NCI-H82 treated with DMSO at 0.1 percent for 48 hours (cell line): ENCODE results near the gene IL31RA.
A peak's percentile ranks its signal among the peaks of the same experiment; 100 is the strongest.
"Not testable (repeated sequence)": the region's sequence is repeated elsewhere in the genome, so short reads cannot be mapped to it uniquely, and the experiment has no call there.

Experiments
- DNase-seq: peaks from one replicate; lab custom pipeline; 2025; ENCODE audit not compliant: unreplicated experiment; lab: John Stamatoyannopoulos, UW

IL31RA gene

GRCh38 chr5:55923865-55924500 lies 72.8 kb downstream of the IL31RA start:
- no peak for DNase-seq

DNA sequence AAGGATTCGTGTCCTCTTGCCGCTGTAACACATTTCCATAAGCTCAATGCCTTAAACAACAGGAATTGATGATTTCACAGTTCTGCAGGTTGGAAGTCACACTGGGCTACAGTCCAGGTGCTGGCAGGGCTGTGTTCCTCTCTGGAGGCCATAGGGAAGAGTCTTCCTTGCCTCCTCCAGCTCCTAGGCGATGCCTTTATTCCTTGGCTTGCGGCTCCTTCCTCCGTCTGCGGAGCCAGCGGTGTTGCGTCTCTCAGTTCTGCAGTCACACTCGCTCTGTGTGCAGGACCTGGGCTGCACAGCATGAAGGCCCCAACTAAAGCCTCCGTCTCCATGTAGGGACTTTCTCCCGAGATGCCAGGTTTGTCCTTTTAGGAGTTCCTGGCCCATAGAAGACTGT lies 73.6 kb downstream of the IL31RA start:
- no peak for DNase-seq

DNA sequence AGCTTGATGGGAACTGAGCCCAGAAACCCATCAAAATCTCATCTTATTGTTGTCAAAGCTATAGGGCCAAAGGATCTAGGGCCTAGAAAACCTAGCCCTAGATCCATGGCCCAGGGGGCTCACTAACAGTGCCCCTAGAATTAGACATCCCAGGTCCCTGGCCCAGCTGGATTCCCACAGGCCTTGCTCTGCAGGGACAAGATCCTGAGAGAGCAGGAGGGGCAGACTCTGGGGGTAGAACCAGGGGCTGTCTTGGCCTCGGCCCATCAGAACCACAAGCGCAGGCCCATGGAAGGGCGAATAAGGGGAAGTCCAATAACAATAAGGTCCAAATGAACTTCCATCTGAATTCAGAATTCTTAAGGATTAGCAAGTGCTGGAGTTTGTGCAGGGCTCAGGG lies 74.0 kb downstream of the IL31RA start:
- no peak for DNase-seq

GRCh38 chr5:55925712-55926111 lies 74.6 kb downstream of the IL31RA start:
- DNase-seq: no peak

GRCh38 chr5:55926476-55926875 lies 75.3 kb downstream of the IL31RA start:
- DNase-seq: no peak

GRCh38 chr5:55927861-55928655 lies 76.9 kb downstream of the IL31RA start:
- no peak for DNase-seq

GRCh38 chr5:55929020-55929799 lies 78.1 kb downstream of the IL31RA start:
- no peak for DNase-seq

DNA sequence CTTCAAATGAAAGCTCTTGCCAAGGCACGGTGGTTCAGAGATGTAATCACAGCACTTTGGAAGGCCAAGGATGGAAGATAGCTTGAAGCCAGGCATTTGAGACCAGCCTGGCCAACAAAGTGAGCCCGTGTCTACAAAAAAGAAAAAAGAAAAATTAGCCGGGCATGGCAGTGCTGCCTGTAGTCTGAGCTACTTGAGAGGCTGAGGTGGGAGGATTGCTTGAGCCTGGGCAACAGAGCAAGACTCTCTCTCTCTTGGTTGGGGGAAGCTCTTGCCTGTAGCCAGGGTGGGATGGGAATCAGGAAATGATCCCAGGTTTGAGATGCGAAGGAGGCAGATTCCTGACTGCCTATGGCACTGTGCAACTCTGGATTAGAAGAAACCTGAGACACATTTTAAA lies 81.5 kb downstream of the IL31RA start:
- DNase-seq: no peak

DNA sequence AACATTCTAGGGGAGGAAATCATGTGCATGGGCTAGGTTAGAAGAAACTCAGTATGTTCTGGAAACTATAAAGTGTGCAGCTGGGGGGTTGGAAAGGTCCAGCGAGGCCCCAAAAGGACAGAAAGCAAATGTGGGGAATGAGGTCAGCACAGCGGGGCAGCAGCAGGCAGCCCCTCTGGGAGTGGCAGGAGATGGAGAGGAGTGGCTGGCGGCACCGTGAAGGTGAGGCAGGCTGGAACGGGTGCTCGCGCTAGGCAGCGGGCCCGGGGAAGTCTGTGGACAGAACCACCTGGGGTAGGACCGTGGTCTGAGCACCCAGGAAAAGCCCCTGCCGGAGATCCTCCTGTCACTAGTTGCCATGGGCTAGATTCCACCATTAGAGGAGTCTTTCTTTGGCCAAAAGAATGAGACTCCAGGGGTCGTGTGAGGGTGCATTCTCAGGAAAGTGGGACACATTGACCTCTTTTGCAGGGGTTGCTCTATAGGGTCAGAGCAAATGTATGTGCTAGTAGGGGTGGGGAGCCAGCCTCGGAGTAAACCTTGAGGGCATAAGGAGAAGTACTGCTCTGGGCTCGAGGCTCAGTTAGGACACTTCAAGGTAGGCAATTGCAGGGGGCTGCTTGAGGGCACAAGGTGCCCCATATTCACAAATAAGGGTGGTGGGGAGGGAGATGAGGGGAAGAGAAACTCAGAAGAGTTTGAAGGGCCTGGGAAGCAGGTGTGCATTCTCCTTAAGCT lies 82.4 kb downstream of the IL31RA start:
- no peak for DNase-seq

DNA sequence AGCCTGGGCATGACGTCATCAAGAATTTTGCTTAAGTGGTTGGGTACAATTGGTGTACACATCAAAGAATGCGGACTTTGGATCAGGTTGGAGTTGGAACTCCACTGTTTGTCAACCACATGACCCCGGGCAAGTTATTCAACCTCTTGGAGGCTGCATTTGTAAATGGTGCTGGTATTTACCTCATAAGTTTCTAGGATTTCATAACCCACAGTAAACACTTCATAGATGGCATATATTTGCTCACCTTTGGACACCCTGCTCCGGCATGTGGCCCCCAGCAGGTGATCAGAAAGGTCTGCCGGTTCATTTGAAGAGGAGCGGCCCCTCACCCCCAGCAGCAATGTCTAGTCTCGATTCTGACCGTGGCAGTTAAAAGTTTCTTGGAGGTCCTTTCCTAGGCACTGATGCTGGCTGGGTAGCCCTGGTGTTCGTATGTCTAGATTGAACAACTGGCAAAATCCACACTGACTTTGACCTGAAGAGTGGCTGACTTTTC lies 83.0 kb downstream of the IL31RA start:
- DNase-seq: no peak

DNA sequence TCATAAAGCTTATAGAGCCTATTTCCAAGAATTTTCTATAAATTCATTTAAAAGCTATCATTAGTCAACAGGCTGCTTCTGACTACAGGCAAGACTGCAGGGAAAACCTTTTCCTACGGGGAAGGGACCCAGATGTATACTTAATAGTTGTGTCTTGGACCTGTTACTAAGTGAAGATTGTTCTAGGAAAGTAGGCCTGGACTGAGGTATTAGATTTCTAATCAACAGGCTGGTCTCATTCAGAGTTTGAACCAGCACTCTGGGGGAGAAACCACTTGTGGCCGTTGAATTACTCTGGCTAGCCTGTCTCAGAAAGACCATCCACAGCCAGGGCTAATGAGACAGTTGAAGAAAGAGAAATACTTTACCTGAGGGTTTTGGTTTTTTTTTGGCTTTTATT lies 83.6 kb downstream of the IL31RA start:
- DNase-seq: no peak

GRCh38 chr5:55935371-55935770 lies 84.2 kb downstream of the IL31RA start:
- DNase-seq: no peak

DNA sequence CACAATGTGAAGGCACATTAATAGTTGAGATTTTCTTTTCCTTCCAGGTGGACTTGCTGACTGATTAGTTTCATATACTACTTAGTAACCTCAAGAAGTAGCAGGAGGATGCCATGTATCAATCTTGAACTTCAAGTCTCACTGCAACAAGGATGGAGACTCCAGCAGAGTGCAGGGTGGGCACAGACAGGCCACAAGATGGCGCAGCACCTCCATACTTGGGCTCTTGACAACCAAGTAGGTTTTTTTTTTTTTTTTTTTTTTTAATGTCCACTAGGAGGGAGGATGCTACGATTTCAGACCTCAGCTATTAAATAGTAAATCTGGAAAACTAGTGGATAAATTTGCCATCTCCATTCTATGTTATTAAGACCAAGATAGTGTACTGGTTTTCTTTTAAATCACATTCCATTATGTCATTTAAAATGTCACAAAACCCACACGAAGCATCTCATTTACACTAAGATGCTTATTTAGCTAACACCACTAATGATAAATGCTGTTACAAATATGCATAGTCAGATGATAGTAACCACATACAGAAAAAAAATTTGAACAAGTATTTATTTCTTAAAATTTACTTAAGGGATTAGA lies 85.0 kb downstream of the IL31RA start:
- DNase-seq: peak; percentile 1

DNA sequence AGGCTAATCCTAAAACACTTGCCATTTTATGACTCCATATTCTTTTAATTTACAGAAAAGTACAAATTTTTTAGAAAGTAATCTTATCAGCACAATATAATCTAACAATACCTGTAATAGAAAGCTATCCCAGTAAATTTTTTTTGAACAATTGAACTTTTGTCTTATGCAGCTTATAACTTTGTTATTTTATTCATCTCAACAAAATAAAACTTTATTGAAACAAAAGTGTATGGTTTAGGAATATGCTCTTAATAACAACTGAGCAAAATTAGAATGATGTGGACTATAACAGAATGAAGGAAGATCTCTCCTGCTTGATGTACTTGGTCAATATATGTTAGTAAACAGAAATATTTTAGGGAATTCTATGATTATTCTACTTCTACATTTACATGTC lies 86.4 kb downstream of the IL31RA start:
- not testable (repeated sequence) for DNase-seq

DNA sequence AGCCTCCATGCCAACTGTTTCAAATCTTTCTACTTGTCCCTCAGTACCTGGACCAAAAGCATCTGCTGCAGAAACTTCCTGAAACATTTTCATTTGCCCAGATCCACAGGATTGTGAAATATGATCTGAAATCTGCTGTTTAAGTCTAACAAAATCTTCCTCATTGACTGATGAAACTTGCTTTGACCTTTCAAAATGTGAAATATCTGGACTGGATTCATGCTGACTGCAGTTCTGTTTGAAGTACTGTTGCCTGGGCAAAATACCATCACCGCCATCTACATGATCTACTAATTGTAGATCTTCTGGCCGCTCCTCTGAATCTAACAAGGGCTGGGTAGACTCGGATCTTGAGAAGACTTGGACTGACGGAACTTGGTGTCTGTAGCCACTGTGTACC lies 90.0 kb downstream of the IL31RA start:
- not testable (repeated sequence) for DNase-seq

DNA sequence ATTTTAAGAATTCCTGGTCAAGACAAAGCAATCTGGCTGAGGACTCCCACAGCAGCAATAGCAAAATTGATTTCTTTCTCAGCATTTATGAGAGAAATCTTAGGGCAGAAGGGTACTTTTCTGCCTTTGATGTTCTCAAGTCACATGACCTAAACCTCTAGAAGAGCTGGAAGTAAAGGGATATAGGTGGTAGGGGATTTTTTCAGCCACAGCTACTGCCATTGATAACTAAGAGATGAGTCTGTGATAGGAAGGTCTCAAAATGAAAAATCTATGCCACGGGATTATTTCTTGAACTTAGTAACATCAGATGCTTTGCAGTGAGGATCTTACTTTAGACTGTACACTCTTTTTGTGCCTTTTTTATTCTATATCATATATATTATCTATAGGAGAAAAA lies 108.1 kb downstream of the IL31RA start:
- no peak for DNase-seq

DNA sequence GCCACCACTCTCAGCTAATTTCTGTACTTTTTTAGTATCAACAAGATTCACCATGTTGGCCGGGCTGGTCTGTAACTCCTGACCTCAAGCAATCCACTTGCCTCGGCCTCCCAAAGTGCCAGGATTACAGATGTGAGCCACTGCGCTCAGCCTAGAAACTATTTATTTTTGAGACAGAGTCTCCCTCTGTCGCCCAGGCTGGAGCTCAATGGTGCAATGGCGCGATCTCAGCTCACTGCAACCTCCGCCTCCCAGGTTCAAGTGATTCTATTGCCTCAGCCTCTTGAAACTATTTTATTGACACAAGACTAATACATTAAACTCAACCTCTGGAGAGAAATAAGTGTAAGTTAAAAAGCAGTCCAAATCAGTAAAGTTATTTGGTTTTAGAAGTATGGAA lies 109.6 kb downstream of the IL31RA start:
- no peak for DNase-seq

DNA sequence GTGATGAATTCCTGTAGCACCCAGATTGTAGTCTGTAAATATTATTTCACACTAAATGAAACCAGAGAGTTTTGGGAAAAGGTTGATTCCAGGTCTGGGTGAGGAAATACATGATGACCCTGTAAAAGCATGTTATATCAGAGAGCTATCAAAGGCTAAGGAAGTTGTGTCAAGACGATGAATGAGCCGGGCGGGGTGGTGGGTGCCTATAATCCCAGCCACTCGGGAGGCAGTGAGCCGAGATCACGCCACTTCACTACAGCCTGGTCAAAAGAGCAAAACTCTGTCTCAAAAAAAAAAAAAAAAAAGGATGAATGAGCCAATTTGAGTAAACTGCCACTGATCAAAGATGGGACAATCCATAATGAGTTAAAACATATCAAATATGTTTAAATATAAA lies 114.4 kb downstream of the IL31RA start:
- DNase-seq: no peak

- DNase-seq: no peak
Observed at GRCh38 chr5:55966284-55966683, 115.1 kb downstream of the IL31RA start.

DNA sequence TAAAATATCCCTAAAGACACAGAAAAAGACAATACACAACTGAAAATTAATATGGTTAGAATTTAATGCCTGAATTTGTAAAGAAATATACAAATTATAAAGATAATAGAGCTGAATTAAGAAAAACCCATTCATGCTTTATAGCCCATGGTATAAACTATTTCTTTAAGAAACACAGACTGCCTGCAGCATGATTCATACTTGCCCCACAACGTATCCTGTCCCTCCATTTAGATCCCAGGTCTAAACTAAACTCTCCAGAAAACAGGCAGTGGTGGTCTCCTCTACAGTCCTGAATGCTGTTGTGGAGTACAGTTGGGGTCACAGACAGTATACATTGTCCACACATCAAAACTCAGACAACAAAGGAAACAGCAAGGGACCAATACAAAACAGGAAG lies 118.8 kb downstream of the IL31RA start:
- no peak for DNase-seq
